Fibroblast of gingiva (primary cell): Measurements from ENCODE around the gene AGAP1.
A peak's percentile ranks its signal among the peaks of the same experiment; 100 is the strongest.

Experiments used
- DNase-seq: peaks from one replicate; pipeline ENCODE4 v3.0.0-alpha.2; 2011; ENCODE audit warnings: low read depth

AGAP1 gene

GRCh38 chr2:235765181-235765820 is 271.5 kb downstream of the AGAP1 start:
- peak; percentile 51 for DNase-seq

DNA sequence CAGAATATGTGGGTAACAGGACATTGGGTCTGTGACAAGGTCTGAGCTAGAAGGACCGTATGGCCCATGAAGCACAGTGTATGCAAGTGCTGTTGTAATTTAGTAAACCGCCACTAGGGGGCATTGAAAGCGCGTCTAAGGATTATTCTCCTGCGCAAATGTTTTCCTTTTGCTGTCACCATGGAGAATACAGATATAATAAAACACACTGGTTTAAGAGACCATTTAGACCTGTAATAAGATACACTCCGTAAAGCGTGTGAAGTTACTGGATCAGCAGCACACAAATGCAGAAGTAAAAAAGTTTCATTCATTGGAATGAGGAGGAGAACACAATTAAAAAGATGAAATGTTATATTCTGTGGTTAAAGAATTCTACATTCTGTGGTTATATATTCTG is 272.4 kb downstream of the AGAP1 start:
- DNase-seq: peak; percentile 77

- no peak for DNase-seq
Observed at GRCh38 chr2:235768606-235769005, 274.8 kb downstream of the AGAP1 start.

- no peak for DNase-seq
Observed at GRCh38 chr2:235769046-235769445, 275.2 kb downstream of the AGAP1 start.

GRCh38 chr2:235770909-235771820 is 277.3 kb downstream of the AGAP1 start:
- DNase-seq: no peak

DNA sequence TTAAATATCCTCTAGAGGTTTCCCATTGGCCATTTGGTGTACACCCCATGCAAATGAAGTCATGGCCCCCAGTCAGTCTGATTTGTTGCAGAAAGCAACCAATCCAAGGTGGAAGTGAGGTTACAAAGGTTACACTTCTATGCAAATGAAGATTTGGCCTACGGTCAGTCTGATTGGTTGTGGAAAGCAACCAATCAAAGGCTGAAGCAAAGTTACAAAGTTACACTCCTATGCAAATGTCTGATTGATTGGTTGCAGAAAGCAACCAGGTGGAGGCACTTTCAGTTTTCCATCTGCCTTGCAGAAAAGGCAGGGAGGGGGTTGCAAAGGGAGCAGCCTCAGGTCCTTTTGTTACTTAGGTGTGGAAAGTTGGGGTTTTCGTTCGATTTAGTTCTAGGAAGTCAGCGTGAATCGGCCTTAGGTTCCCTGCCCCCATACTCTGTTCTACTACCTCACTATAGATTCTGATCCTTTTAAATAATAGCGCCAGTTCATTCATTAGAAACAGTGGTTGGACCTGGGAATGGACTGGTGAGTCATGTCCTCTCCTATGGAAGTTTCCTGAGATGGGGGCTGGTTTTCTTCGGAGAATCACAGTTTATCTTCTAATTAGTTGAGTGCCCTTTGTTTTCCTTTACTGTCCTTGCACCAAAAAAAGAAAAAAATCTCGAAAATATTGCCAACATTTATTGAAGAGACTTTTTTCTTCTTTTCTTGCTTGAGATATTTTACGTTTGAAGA is 279.5 kb downstream of the AGAP1 start:
- no peak for DNase-seq

DNA sequence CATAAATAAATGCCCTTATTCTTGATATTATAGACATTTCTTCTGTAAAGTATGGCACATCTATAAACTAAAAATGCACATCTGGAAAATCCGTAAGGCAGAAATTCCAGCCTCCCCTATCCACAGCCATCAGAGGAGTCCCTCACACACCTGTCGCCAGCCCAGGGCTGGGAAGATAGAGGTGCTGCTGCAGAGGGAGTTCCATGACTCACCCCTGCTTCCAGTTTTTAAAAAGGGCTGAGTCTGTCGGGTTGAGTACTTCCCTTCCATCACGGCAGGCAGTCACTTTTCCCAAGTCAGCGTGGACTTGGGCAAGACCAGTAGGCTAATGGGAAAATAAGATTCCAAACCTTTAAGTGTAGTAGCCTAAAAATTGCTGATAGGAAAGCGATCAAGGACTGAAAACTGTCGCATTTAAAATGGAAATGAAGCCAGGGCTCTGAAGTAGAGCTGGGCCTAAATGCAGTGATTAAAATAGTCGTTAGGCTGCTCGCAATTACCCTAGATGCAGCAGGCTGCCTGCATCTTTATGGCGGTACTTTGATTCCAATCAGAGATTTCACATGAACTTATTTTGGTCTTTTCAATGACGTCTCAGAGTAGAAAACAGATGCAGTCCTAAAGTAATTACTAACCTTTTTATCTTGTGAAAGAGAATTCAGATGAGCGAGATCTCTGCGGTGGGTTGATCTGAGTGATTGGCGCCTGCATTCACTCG is 280.5 kb downstream of the AGAP1 start:
- DNase-seq: no peak

DNA sequence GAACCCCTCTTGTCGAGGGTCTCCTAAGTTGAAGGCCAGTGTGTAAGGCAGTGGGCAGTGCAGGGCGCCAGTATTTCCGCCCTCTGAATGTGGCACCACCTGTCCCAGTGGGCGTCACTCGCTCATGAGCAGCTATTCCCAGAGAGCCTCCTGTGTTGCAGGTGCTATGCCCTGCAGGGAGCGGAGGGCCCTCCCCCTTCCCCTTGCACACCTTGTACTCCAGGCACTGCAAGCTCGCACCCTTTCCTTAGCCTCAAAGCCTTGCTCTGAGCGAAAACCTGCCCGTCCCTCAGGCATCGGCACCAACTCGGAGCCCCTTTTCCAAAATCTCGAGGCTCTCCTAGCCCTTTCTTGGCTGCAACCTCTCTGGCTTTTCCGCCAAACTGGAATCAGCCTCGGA is 282.7 kb downstream of the AGAP1 start:
- DNase-seq: no peak

GRCh38 chr2:235779444-235779896 is 285.6 kb downstream of the AGAP1 start:
- DNase-seq: peak; percentile 40

- DNase-seq: no peak
Observed at GRCh38 chr2:235780401-235780800, 286.6 kb downstream of the AGAP1 start.

GRCh38 chr2:235781775-235782174 is 287.9 kb downstream of the AGAP1 start:
- no peak for DNase-seq

- DNase-seq: no peak
Observed at GRCh38 chr2:235784788-235785187, 290.9 kb downstream of the AGAP1 start.

DNA sequence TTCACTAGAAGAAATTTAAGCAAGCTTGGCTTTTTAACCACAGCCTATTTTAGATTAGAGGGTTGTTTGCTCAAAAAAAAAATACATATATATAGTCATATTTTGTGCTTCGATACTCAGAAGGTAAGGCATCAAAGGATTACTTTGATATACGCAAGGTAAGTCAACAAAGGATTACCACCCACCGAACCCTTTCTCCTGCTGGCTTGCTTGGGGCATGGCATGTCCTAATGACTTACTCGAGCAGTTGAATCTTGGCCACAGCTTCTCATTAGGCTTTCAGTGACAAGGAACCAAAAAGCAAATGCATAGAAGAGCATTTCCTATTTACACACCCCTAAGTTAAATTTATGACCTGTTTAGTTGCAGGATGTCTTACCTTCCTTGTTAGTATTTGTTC is 295.7 kb downstream of the AGAP1 start:
- no peak for DNase-seq

DNA sequence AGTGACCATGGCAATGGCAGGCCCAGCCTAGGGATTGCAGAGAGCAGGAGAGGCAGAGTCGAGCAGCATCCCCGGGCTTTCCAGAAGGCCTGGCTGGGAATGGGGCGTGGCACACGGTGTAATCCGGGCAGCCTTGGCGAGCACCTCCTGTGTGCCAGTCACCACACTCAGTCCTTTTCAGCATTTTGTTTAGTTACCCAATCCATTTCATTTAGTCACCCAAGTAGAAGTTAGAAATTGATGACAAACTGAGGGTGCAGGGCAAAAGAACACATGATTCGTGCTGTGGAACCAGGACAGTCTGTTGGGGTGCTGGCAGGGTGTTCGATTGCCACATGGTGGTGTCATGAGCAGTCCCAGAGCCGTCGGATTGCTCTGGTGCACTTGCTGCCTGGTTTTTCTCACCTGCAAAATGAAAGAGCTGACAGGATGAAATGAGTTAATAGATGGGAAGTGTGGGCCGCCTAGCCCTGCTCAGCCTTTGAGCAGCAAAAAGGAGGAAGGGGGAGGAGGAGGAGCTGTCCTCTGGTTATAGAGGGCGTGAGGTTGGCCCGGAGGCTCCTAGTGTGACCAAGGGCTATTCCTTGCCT is 299.4 kb downstream of the AGAP1 start:
- no peak for DNase-seq

DNA sequence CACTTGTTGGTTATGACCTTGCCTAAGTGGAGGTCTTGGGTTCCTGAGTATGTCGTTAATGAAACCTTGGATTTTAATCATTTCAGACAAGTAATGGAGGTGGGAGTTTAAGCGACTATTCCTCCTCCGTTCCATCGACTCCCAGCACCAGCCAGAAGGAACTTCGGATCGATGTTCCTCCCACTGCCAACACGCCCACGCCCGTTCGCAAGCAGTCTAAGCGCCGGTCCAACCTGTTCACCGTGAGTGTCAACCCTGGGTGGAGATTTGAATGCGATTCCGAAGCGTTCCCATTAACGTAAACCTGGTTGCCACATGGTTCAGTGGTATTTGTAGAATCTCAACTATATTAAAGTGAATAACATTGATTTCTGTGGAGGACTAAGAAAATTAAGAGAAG is 305.4 kb downstream of the AGAP1 start:
- no peak for DNase-seq

GRCh38 chr2:235802542-235802941 is 308.7 kb downstream of the AGAP1 start:
- DNase-seq: no peak

DNA sequence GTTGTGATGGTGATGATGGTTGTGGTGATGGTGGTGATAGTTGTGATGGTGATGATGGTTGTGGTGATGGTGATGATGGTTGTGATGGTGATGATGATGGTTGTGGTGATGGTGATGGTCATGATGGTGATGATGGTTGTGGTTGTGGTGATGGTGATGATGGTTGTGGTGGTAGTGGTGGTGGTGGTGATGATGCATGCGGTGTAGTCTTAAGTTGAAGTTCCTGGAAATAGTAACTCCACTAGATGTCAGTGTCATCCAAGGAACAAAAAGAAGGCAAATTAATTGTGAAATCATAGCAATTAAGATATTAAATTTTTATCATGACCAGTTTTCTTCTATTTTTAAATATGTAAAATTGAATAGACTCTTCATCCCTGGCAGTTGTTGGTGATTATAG is 309.2 kb downstream of the AGAP1 start:
- DNase-seq: no peak

DNA sequence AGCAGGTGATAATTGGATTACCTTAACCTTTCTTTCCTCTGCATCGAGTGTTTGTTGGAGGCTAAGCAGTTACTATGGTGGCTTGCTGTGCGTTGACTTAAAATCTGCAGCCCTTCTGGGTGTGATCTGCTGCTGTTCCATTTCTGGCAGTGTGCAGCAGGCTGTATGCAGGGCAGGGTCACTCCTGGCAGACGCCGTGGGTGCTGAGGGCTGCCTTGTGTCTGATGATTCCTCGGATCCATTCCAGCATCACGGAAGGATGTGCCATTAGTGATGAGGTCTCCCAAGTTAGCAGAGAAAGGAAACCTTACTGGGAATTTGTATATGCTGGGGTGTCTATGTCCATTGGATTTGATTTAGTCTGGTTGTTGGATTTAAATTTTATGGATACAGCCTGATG is 310.8 kb downstream of the AGAP1 start:
- DNase-seq: no peak

GRCh38 chr2:235806986-235807750 is 313.3 kb downstream of the AGAP1 start:
- DNase-seq: no peak

GRCh38 chr2:235808366-235808765 is 314.5 kb downstream of the AGAP1 start:
- DNase-seq: no peak

- no peak for DNase-seq
Observed at GRCh38 chr2:235810252-235810651, 316.4 kb downstream of the AGAP1 start.
